Ureter (tissue), 1 donor: ENCODE results near the gene GNAT3. TPM values are rescaled to one million over a fixed set of nuclear protein-coding genes. Genes with fewer than 3 reads are reported as not detected.

ENCODE experiments used
- DNase-seq: peaks from one replicate; pipeline ENCODE4 v3.0.0-alpha.2; 2020; ENCODE audit warnings: low spot score
- total RNA-seq: library from RNA; stranded (reverse); gene quantifications from one replicate; pipeline ENCODE4 v1.2.4, GENCODE V29; 2023
- donor health status: DM: yes; HTN: yes; CAD: no.

The GNAT3 gene
- not detected for total RNA-seq

DNA sequence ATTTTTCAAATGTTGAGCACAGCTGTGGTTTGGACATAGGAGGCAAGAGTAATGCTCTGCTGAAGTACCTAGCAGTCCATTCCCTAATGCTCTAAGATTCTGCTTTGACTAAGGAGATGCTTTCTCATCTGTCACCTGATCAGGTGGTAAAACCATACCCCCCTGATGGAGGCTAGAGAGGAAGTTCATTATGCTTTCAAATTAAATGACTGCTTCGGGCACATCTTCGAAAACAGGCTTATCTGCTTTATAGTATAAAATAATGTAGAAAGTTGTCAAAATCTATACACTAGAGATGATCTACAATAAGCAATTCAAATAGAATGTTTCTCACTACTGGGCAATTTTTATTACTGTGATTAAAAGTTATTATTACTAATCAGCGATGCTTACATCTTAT is at the start of gene GNAT3:
Gene GNAT3 (minus strand): TSS at position 101 of the 400 bp plus-strand sequence. CDS start 138 bp downstream, outside the sequence.
- no peak for DNase-seq

- no peak for DNase-seq
These were observed 46.3 kb upstream of the GNAT3 start for GRCh38 chr7:80558116-80558515.

- DNase-seq, result no peak
These were observed 40.3 kb upstream of the GNAT3 start for GRCh38 chr7:80552031-80552694.

DNA sequence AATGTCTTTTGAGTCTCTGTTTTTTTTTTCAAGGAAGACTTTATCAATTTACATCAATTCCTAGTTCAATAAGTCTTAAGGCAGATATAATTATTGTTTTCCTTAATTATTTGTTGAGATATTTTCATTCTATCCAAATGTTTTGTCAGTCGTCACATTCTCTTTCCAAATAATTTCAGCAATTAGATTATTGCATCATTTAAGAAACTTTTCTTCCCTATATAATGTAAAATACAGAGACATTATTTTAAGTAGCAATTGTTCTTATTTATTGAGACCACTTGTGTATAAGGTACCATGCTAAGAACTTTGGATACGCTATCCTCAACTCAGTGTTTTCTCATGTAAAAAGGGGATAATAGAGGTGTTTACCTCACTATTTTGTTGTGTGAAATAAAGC is 38.1 kb upstream of the GNAT3 start:
- DNase-seq, result no peak

- DNase-seq, result no peak
These were observed 37.1 kb upstream of the GNAT3 start for GRCh38 chr7:80548840-80549530.

- DNase-seq, result no peak
These were observed 30.5 kb upstream of the GNAT3 start for GRCh38 chr7:80542398-80542797.

GRCh38 chr7:80540836-80541235 is 29.0 kb upstream of the GNAT3 start:
- no peak for DNase-seq

DNA sequence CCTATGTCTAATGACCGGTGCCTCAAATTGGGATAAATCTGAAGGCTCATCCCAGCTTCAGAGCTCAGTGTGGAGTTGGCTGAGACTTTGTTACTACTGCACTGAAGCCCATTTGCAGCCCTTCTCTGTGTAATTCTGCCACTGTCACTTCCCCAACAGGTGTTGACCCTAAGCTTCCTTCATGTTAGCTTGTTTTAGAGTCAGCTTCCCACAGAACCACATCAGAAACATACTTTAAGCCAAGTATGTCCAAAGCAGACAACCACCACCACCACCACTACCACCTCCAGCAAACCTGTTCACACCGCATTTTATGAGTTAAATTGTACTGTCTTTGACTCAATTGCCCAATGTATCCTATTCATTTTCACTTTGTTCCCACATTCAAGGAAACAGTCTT is 25.2 kb upstream of the GNAT3 start:
- no peak for DNase-seq

DNA sequence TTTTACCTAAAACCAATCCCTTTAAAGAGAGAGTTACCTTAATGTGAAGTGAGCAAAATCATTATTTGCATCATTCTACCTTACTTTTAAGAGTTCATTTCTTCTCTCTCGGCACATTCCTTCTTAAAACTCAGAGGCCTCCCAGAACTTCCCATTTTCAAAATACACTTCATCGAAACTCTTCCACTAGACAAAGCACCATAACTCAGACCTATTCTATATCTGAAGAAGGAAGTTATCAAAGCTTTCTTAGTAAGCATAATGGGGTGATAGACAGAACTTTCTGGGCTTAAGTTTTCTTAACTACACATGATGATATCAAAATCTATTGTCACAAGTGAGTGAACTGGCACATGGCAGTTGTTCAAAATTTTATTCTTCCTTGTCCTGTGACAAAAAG is 24.6 kb upstream of the GNAT3 start:
- DNase-seq, result no peak

DNA sequence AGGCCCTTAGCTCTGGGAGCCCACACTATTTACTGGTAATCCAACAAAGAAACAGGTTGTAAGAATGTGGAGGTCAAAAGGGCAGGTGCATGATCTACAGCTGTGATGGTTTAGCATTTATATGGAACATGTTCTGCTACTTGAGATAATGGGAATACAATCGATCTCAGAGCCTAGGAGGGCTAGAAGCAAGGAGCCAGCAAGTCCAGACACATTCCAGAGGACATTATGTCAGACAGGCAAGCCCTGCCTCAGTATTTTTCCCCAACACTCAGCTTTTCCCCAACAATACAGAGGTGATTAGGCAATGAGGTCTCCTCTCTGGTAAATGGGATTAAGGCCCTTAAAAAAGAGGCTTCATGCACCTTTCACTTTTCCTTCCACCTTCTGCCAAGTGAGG is 21.4 kb upstream of the GNAT3 start:
- no peak for DNase-seq

DNA sequence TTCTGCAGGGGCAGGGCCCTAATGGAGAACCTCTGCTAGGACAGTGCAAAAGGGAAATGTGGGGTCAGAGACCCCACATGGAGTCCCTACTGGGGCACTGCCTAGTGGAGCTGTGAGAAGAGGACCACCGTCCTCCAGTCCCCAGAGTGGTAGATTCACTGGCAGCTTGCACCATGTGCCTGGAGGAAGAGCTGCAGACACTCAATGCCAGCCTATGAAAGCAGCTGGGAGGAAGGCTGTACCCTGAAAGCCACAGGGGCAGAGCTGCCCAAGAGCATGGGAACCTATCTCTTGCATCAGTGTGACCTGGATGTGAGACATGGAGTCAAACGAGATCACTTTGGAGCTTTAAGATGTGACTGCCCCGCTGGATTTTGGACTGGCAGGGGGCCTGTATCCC is 20.3 kb upstream of the GNAT3 start:
- no peak for DNase-seq

- DNase-seq, result no peak
These were observed 18.3 kb upstream of the GNAT3 start for GRCh38 chr7:80530136-80530535.

GRCh38 chr7:80529362-80529761 is 17.5 kb upstream of the GNAT3 start:
- DNase-seq, result no peak

DNA sequence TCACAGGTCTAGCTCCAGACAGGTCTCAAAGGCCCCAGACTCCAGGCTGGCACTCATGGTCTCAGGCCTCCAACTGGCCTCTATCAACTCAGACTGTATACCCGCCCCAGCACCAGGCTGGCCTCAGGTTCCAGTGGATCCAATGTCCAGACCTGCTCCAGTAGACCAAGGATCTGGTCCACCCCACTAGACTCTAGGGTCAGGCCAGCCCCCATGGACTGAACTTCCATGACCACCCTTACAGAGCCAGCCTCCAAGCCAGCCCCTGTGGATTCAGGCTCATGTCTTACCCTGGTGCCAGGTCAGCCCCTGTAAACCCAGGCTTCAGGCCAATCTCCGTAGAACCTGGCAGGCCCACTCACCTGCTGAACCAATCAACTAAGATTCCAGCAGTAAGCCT is 16.8 kb upstream of the GNAT3 start:
- no peak for DNase-seq

DNA sequence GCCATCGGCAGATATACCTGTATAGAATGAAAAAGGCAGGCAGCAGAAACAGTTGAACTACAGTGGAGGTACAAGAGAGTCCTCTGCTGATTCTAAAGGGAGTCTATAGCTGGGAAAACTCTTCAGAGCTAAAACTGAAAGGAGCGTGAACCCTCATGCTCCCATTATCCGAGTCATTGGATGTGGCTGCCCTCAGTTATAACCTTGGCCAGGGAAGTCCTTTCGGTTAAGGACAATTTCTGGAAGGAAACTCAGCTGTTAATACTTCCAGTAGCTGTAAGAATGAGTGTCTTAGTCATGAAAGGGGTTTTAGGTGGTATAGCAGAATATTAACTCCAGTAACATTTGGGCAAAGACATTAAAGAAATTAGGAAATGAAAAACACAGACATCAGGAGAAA is 14.6 kb upstream of the GNAT3 start:
- no peak for DNase-seq

GRCh38 chr7:80524693-80525092 is 12.8 kb upstream of the GNAT3 start:
- DNase-seq, result no peak

- no peak for DNase-seq
These were observed 9.9 kb upstream of the GNAT3 start for GRCh38 chr7:80521809-80522208.

DNA sequence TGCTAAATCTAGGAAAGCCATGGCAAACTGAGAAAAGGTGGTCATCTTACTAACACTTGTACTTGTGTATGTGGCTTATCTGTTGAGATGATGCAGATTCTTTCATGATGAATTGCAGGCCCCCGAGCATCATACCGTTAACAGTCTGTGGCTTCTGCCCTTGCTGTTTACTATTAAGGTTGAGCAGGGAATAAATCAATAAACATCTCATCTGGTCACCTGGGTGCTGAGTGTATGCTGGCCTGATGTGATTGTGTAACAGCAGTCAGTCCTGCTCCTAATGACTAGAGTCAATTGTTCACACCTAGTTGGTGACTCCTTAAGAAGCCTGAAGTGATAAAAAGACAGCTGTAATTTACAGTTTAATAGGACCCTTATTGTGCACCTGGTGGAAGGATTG is 8.3 kb upstream of the GNAT3 start:
- DNase-seq, result no peak

- DNase-seq, result no peak
These were observed 5.5 kb upstream of the GNAT3 start for GRCh38 chr7:80517282-80517747.

GRCh38 chr7:80515298-80515697 is 3.4 kb upstream of the GNAT3 start:
- no peak for DNase-seq

DNA sequence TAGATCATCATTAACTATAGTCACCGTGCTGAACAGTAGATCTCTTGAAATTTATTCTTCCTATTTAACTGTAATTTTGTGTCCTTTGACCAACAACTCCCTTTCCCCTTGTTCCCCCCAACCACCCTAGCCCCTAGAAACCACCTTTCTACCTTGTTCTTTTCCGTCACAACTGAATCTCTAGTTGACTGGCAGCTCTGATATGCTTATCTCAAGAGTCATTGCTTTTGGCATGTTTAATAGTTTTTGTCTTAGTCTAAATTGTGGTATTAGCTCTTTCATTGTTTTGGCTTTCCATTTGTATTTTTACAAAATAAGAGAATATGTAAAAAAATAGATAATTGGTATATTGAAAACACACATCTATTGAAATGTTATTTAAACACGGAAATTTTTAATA is 1.8 kb downstream of the GNAT3 start:
- DNase-seq, result no peak

DNA sequence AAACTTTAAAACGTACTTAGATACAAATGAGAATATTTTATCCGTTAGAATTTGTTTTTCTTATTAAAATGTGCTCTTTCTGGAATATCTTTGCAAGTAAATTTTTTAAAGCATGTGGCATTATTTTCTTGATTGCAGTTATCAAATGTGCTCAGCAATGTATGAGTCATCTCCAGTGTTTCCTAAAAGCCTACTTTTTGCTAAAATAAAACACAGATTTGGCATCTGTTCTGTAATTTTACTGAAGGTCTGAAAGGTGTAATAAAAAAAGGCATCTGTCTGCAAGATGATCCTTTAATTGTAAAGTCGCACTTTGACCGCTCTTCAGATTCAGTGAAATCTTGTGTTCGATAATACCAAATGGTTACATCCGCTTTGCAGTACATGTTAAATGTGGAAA is 3.4 kb downstream of the GNAT3 start:
- no peak for DNase-seq

DNA sequence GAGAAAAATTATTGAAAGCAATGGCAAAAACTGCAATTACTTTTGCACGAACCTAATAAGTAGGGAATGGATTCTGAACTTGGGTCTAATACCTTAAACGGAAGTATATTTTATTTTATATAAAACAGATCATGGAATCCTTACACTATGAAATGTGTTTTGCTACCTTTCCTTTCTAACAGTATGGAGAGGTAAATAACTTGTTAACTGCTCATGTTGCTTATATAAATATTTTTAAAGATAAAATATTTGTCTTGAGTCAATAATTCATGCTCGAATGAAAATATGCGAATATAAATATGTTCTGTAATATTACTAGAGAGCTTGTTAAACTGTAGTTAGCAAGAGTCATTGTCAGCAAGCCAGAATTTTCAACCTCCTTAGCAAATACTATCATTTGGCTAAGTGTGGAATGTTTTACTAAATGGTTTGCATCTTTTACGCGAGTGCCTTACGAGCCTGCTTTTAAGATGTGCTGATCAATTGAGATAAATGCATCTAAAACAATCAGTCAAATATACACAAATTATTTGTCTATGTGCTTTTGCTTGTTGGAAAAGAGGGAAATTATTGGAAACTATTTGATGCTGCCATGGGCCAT is 5.9 kb downstream of the GNAT3 start:
- DNase-seq, result no peak
